ENCODE results near the gene THSD8. TPM values are rescaled to one million over a fixed set of nuclear protein-coding genes. Genes with fewer than 3 reads are reported as not detected.
A peak's percentile ranks its signal among the peaks of the same experiment; 100 is the strongest.

Gene THSD8
- total and polyA plus RNA-seq, 2 of the 8 experiments (the other 6 are each of a cell fraction or from before 2014, with no cell fraction given), result 8.2 to 42.3 TPM

- TF ChIP-seq CHD7 (IDR thresholded peaks at IDR 0.05; ENCODE audit: insufficient replicate concordance, low read length) (no peak), TCF12 (IDR thresholded peaks at IDR 0.05; ENCODE audit: low read depth, low read length) (peak; percentile 71; the same call in 1 of the 2 replicates), CHD2 (IDR thresholded peaks at IDR 0.05; ENCODE audit: low read length) (0 out of 2 replicates have a peak, but pooled peaks have one; percentile 46), TAF1 (IDR thresholded peaks at IDR 0.05; ENCODE audit: low read depth, low read length) (peak; percentile 26; the same call in 1 of the 2 replicates), SIN3A (conservative IDR thresholded peaks at IDR 0.05 in 1 of 2, IDR thresholded peaks at IDR 0.05 in 1 of 2; ENCODE audit: low read depth in 1 of 2, low read length in 2 of 2) (0 out of 4 replicates have a peak, but pooled peaks of 1 of the 2 experiments have one; percentile 56), YY1 (IDR thresholded peaks at IDR 0.05; ENCODE audit: low read depth, low read length) (no peak), MAX (IDR thresholded peaks at IDR 0.05) (0 out of 2 replicates have a peak, but pooled peaks have one; percentile 47), HDAC2 (IDR thresholded peaks at IDR 0.05; ENCODE audit: borderline replicate concordance in 1 of 2, low read depth in 2 of 2, low read length in 2 of 2) (0 out of 4 replicates have a peak, but pooled peaks of 1 of the 2 experiments have one; percentile 53)
Measured at GRCh38 chr19:12788682-12789097, 13.2 kb upstream of the THSD8 start (continued).

Measured in H1 (cell line).